ENCODE data around the gene IZUMO4. TPM values are rescaled to one million over a fixed set of nuclear protein-coding genes. Genes with fewer than 3 reads are reported as not detected.

Gene IZUMO4
- total RNA-seq (2021) (1.5 and 2.4 TPM in 2 replicates), Bru-seq, nascent RNA (not detected), BruChase-seq, experiment 1, labeled RNA remaining after a 2-hour chase (percentile 26 among the genes with signal in this experiment), BruChase-seq, experiment 2, labeled RNA remaining after a 6-hour chase (percentile 27 among the genes with signal in this experiment)
- long read RNA-seq = 0 reads

GRCh38 chr19:2096480-2097202 is at the start of gene IZUMO4:
IZUMO4 (plus strand) TSS chr19:2096915; CDS start chr19:2096946, 31 bp downstream.
- peak within 1 kb of the TSS; percentile 91 for H3K4me2 ChIP-seq
- peak within 1 kb of the TSS; percentile 68 for H3K4me3 ChIP-seq
- H3F3A ChIP-seq (ENCODE audit: insufficient read depth, low read depth) = no peaks in the 10 kb centered on the region
- intact Hi-C loops (cut with micrococcal nuclease; ENCODE audit: unreplicated experiment) = loop anchor here (10.0 kb wide), 1 partner anchor 58 kb away; the partner anchor contains the start of gene AP3D1
- no peak for TF ChIP-seq EZH2 (IDR thresholded peaks at IDR 0.05; ENCODE audit: low read depth)
- no peak for TF ChIP-seq CTCF (conservative IDR thresholded peaks at IDR 0.05)
- DNase-seq = peak; percentile 77 to 95
- no peaks in the 10 kb centered on the region for H3K4me1 ChIP-seq (replicated peaks; ENCODE audit: insufficient read depth)
- H2AFZ ChIP-seq = peak within 1 kb of the TSS; percentile 81
- H3K27me3 ChIP-seq (ENCODE audit: insufficient read depth, low read depth) = no peaks in the 10 kb centered on the region
- peak within 1 kb of the TSS; percentile 67 for H3K27ac ChIP-seq
- no peaks in the 10 kb centered on the region for H3K9me3 ChIP-seq (ENCODE audit: insufficient read depth, low read depth)
- BruUV-seq (replicated peaks) = no TSS peak
- H3K9me2 ChIP-seq (ENCODE audit: insufficient read depth) = no peaks in the 10 kb centered on the region
- peaks cover 7% of the 10 kb centered on the region; the same call in 1 of the 2 replicates for H3K79me2 ChIP-seq (ENCODE audit: low read depth)
- CTCF ChIA-PET = no interaction called here
- no peaks in the 10 kb centered on the region for H3K36me3 ChIP-seq (ENCODE audit: low read depth)
- no peaks in the 10 kb centered on the region for H4K20me1 ChIP-seq (ENCODE audit: insufficient read depth)
- POLR2A ChIA-PET (ENCODE audit: unreplicated experiment) = interaction anchor here (0.7 kb wide), 1 partner anchor 498 kb away, joined by 3 read pairs; no protein-coding TSS in a partner anchor

- ChIA-PET CTCF (no interaction called here), POLR2A (ENCODE audit: unreplicated experiment) (no interaction called here)
- H3K4me1 ChIP-seq (replicated peaks; ENCODE audit: insufficient read depth) = peaks cover 9% of the 10 kb centered on the region; the same call in 1 of the 2 replicates
- intact Hi-C loops (cut with micrococcal nuclease; ENCODE audit: unreplicated experiment) = no loop called here
- no peaks in the 10 kb centered on the region for H3K9me3 ChIP-seq (ENCODE audit: insufficient read depth, low read depth)
- 0 out of 2 replicates have a peak overlapping the region, but pooled peaks have one; percentile 19 for H3K4me2 ChIP-seq
- no peak for DNase-seq
- H3K27me3 ChIP-seq (ENCODE audit: insufficient read depth, low read depth) = no peaks in the 10 kb centered on the region
- no peaks in the 10 kb centered on the region for H3F3A ChIP-seq (ENCODE audit: insufficient read depth, low read depth)
- H3K36me3 ChIP-seq (ENCODE audit: low read depth) = no peaks in the 10 kb centered on the region
- TF ChIP-seq EZH2 (IDR thresholded peaks at IDR 0.05; ENCODE audit: low read depth) = no peak
- no peak for TF ChIP-seq CTCF (conservative IDR thresholded peaks at IDR 0.05)
- peaks cover 53% of the 10 kb centered on the region for H4K20me1 ChIP-seq (ENCODE audit: insufficient read depth)
- H3K9me2 ChIP-seq (ENCODE audit: insufficient read depth) = no peaks in the 10 kb centered on the region
- peaks cover 46% of the 10 kb centered on the region for H3K79me2 ChIP-seq (ENCODE audit: low read depth)
- no TSS peak for BruUV-seq (replicated peaks)
- no peak overlapping the region for H3K27ac ChIP-seq
- no peak overlapping the region for H3K4me3 ChIP-seq
- no peak overlapping the region for H2AFZ ChIP-seq
These were observed 49.7 kb upstream of the IZUMO4 start for GRCh38 chr19:2047076-2047448.

- H3K27me3 ChIP-seq (ENCODE audit: insufficient read depth, low read depth) = no peaks in the 10 kb centered on the region
- ChIA-PET CTCF (no interaction called here), POLR2A (ENCODE audit: unreplicated experiment) (no interaction called here)
- H3K4me2 ChIP-seq = peak overlapping the region; percentile 19
- H4K20me1 ChIP-seq (ENCODE audit: insufficient read depth) = peaks cover 53% of the 10 kb centered on the region
- intact Hi-C loops (cut with micrococcal nuclease; ENCODE audit: unreplicated experiment) = no loop called here
- no peak overlapping the region for H3K27ac ChIP-seq
- H3K36me3 ChIP-seq (ENCODE audit: low read depth) = no peaks in the 10 kb centered on the region
- H2AFZ ChIP-seq = no peak overlapping the region
- no TSS peak for BruUV-seq (replicated peaks)
- H3K9me3 ChIP-seq (ENCODE audit: insufficient read depth, low read depth) = no peaks in the 10 kb centered on the region
- TF ChIP-seq CTCF (conservative IDR thresholded peaks at IDR 0.05) (no peak), EZH2 (IDR thresholded peaks at IDR 0.05; ENCODE audit: low read depth) (no peak)
- peaks cover 9% of the 10 kb centered on the region; the same call in 1 of the 2 replicates for H3K4me1 ChIP-seq (replicated peaks; ENCODE audit: insufficient read depth)
- DNase-seq = peak in 1 of 2 experiments; percentile 55
- no peaks in the 10 kb centered on the region for H3F3A ChIP-seq (ENCODE audit: insufficient read depth, low read depth)
- no peaks in the 10 kb centered on the region for H3K9me2 ChIP-seq (ENCODE audit: insufficient read depth)
- H3K4me3 ChIP-seq = no peak overlapping the region
- peaks cover 46% of the 10 kb centered on the region for H3K79me2 ChIP-seq (ENCODE audit: low read depth)
These were observed 49.1 kb upstream of the IZUMO4 start for GRCh38 chr19:2047449-2048103.

Data from PC-9 (cell line).